Gastrocnemius medialis (tissue), 4 donors: ENCODE measurements around the gene DDX60. TPM values are rescaled to one million over a fixed set of nuclear protein-coding genes. Genes with fewer than 3 reads are reported as not detected.
"Not testable (repeated sequence)": the region's sequence is repeated elsewhere in the genome, so short reads cannot be mapped to it uniquely, and the experiment has no call there.

Experiments used
- ATAC-seq, 2 donors: fragments of 150-250 bp; one replicate each; pipeline ENCODE4 v1.9.1; 2016
- DNase-seq, 2 donors: peaks; one replicate each; pipeline ENCODE4 v3.0.0-alpha.2; 2019
- H3K27ac ChIP-seq, 4 donors: fragments of 200-600 bp; sonication (generic); 1 replicate in 1 of 4; 2 replicates in 3 of 4; pipeline ENCODE4 v1.5.1; 2016 to 2018; ENCODE audit warnings: mild to moderate bottlenecking in 2 of 4, moderate library complexity in 1 of 4
- H3K27me3 ChIP-seq, 3 donors: fragments of 200-600 bp; sonication (generic) in 2 of 3; 1 replicate in 1 of 3; 2 replicates in 2 of 3; pipeline versions ENCODE4 v1.5.1 to v1.6.0; 2016 to 2019; ENCODE audit warnings: mild to moderate bottlenecking in 1 of 3, moderate library complexity in 1 of 3
- H3K36me3 ChIP-seq, 2 donors: fragments of 200-600 bp; sonication (generic) in 1 of 2; one replicate each; pipeline ENCODE4 v1.5.1; 2017 to 2018
- H3K4me1 ChIP-seq, 2 donors: fragments of 200-600 bp; sonication (generic) in 1 of 2; one replicate each; pipeline ENCODE4 v1.5.1; 2016 to 2017; ENCODE audit warnings: mild to moderate bottlenecking in 2 of 2
- H3K4me3 ChIP-seq, 4 donors: fragments of 200-600 bp; sonication (generic) in 3 of 4; 1 replicate in 1 of 4; 2 replicates in 3 of 4; pipeline ENCODE4 v1.5.1; 2016 to 2019; ENCODE audit warnings: mild to moderate bottlenecking in 2 of 4
- H3K9me3 ChIP-seq, 3 donors: fragments of 200-600 bp; sonication (generic) in 2 of 3; 1 replicate in 1 of 3; 2 replicates in 2 of 3; pipeline ENCODE4 v1.5.1; 2016 to 2019
- POLR2A ChIP-seq, 2 donors: fragments of 450-650 bp; IDR thresholded peaks; one replicate each; pipeline ENCODE4 v1.6.1; 2017; ENCODE audit warnings: antibody characterized with exemption in 2 of 2, mild to moderate bottlenecking in 2 of 2, moderate library complexity in 2 of 2
- in situ Hi-C, 4 donors: fragments of 200-750 bp; cut with MboI; loops; one replicate each; pipeline versions ENCODE4 v1.15.0 to v1.8.0; 2017; ENCODE audit warnings: low sequenced_read_pairs in 4 of 4
- intact Hi-C: fragments of 100-400 bp; cut with DNase I; formaldehyde crosslinking; loops from one replicate; pipeline ENCODE4 v1.15.1; 2023; ENCODE audit warnings: low total_unique reads
- total RNA-seq, 4 donors: library from RNA; depleted of rRNA; stranded (reverse); fragments of >200 nt; gene quantifications; one replicate each; pipeline versions ENCODE4 v1.1.0 to v1.2.3, GENCODE V29; 2016
- TF ChIP-seq, protein P1 (sequence below), 5 experiments: fragments of 450-650 bp in 3 of 5; fragments of 200-600 bp in 2 of 5; sonication (generic) in 2 of 5; IDR thresholded peaks in 4 of 5; conservative IDR thresholded peaks in 1 of 5; 1 replicate in 4 of 5; 2 replicates in 1 of 5; pipeline ENCODE4 v1.5.1; 2016 to 2019; ENCODE audit warnings: antibody characterized with exemption in 5 of 5, mild to moderate bottlenecking in 3 of 5, moderate library complexity in 3 of 5

The DDX60 gene
- total RNA-seq, 4 donors from 2014 or later, result 1.6 to 12.1 (median 3.6) TPM

- peaks cover 0 to 7% of the 10 kb centered on the region in 2 donors for H3K36me3 ChIP-seq
Measured at GRCh38 chr4:168241953-168242352, 76.6 kb downstream of the DDX60 start.

DNA sequence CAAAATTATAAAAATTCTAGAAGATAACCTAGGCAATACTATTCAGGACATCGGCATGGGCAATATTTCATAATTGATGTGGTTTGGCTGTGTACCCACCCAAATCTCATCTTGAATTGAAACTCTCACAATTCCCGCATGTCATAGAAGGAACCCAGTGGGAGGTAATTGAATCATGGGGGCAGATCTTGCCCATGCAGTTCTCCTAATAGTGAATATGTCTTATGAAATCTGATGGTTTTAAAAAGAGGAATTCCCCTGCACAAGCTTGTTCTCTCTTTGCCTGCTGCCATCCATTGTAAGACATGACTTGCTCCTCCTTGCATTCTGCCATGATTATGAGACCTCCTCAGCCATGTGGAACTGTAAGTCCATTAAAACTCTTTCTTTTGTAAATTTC, 77.7 kb downstream of the DDX60 start:
- H3K27ac ChIP-seq, result no peak overlapping the region
- in situ Hi-C loops (no loop called here), intact Hi-C loops (no loop called here)
- no peak for TF ChIP-seq POLR2A (IDR thresholded peaks at IDR 0.05)
- TF ChIP-seq, protein P1, sequence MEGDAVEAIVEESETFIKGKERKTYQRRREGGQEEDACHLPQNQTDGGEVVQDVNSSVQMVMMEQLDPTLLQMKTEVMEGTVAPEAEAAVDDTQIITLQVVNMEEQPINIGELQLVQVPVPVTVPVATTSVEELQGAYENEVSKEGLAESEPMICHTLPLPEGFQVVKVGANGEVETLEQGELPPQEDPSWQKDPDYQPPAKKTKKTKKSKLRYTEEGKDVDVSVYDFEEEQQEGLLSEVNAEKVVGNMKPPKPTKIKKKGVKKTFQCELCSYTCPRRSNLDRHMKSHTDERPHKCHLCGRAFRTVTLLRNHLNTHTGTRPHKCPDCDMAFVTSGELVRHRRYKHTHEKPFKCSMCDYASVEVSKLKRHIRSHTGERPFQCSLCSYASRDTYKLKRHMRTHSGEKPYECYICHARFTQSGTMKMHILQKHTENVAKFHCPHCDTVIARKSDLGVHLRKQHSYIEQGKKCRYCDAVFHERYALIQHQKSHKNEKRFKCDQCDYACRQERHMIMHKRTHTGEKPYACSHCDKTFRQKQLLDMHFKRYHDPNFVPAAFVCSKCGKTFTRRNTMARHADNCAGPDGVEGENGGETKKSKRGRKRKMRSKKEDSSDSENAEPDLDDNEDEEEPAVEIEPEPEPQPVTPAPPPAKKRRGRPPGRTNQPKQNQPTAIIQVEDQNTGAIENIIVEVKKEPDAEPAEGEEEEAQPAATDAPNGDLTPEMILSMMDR (IDR thresholded peaks at IDR 0.05 in 4 of 5, conservative IDR thresholded peaks at IDR 0.05 in 1 of 5), result no peak
- H3K4me1 ChIP-seq, result no peaks in the 10 kb centered on the region
- no peak for DNase-seq
- no peak overlapping the region for H3K4me3 ChIP-seq
- no peaks in the 10 kb centered on the region for H3K27me3 ChIP-seq
- no peak for ATAC-seq
- H3K9me3 ChIP-seq, result no peaks in the 10 kb centered on the region
- H3K36me3 ChIP-seq, result peaks cover 2 to 13% of the 10 kb centered on the region in 2 donors

More at GRCh38 chr4:168241953-168242352, 76.6 kb downstream of the DDX60 start:
- Histone ChIP-seq H3K27me3 (no peaks in the 10 kb centered on the region), H3K4me1 (no peaks in the 10 kb centered on the region), H3K4me3 (no peak overlapping the region), H3K9me3 (no peaks in the 10 kb centered on the region), H3K27ac (no peak overlapping the region)
- TF ChIP-seq POLR2A (IDR thresholded peaks at IDR 0.05), result no peak
- TF ChIP-seq, protein P1 (IDR thresholded peaks at IDR 0.05 in 4 of 5, conservative IDR thresholded peaks at IDR 0.05 in 1 of 5), result no peak
- intact Hi-C loops (no loop called here), in situ Hi-C loops (no loop called here)
- DNase-seq (no peak), ATAC-seq (no peak)

DNA sequence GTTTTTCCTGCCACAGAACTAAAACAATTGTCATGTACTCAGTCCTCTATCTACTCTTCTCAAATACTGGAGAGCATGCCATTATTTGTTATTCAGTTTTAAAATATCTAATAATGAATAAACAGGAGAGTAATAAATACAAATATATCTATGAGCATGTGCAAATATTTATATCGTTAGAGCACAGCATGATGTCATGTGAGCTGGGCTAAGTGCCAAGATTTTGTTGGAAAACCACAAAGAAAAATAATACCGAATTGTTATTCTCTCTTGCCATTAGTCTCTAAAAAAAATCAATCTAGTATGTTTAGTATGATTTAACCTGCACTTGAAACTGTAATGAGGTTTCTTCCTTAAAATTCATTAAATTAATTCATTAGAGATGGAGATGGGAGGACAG, 97.3 kb downstream of the DDX60 start:
- Histone ChIP-seq H3K9me3 (no peaks in the 10 kb centered on the region), H3K27me3 (no peaks in the 10 kb centered on the region), H3K4me1 (no peaks in the 10 kb centered on the region), H3K4me3 (no peak overlapping the region), H3K36me3 (peaks cover 0 to 22% of the 10 kb centered on the region in 2 donors), H3K27ac (no peak overlapping the region)
- in situ Hi-C loops, result no loop called here
- TF ChIP-seq, protein P1 (IDR thresholded peaks at IDR 0.05 in 4 of 5, conservative IDR thresholded peaks at IDR 0.05 in 1 of 5), result no peak
- TF ChIP-seq POLR2A (IDR thresholded peaks at IDR 0.05), result no peak
- DNase-seq, result no peak
- no peak for ATAC-seq
- intact Hi-C loops, result no loop called here

DNA sequence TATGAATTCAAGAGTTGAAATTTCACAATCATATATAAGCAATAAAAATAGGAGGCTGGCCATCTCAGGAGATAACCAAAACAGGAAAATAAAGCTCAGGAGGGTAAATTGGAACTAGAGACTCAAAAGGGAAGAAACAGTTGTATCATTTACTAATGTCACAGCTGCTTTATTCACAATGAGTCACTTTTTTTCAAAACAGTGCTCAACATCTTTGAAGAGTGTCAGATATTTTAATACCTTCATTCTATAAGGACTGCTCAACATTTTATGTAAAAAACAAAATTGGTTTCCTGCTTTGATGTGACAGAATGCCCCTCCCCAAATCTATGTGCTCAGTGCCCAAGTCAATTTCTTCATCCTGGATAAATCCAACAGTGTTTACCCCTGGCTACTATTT, 97.7 kb downstream of the DDX60 start:
- Histone ChIP-seq H3K4me1 (no peaks in the 10 kb centered on the region), H3K4me3 (no peak overlapping the region), H3K27me3 (no peaks in the 10 kb centered on the region), H3K9me3 (no peaks in the 10 kb centered on the region), H3K27ac (no peak overlapping the region), H3K36me3 (peaks cover 0 to 18% of the 10 kb centered on the region in 2 donors)
- no peak for TF ChIP-seq POLR2A (IDR thresholded peaks at IDR 0.05)
- TF ChIP-seq, protein P1 (IDR thresholded peaks at IDR 0.05 in 4 of 5, conservative IDR thresholded peaks at IDR 0.05 in 1 of 5), result no peak
- DNase-seq (no peak), ATAC-seq (no peak)
- intact Hi-C loops (no loop called here), in situ Hi-C loops (no loop called here)

DNA sequence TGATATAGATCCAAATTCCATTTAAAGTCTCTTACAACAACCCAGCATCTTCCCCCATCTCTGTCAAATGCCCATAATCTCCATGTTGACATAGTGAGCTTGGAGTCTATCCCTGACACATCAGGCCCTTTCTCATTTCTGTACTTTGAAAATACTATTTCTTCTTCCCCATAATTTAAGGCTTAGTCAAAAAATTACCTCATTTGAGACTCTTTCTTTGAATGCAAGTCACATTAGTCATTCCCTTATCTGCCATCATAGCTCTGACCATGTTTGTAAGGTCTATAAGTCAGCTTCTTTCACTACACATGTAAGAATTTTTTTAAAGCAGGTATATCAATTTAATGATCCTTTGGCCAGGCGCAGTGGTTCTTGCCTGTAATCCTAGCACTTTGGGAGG, 99.9 kb downstream of the DDX60 start:
- in situ Hi-C loops, result no loop called here

DNA sequence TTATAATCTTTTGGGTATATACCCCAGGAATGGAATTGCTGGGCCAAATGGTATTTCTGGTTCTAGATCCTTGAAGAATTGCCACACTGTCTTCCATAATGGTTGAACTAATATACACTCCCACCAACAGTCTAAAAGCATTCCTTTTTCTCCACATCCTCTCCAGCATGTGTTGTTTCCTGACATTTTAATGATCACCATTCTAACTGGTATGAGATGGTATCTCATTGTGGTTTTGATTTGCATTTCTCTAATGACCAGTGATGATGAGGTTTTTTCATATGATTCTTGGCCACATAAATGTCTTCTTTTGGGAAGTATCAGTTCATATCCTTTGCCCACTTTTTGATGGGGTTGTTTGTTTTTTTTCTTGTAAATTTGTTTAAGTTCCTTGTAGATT, 105.0 kb downstream of the DDX60 start:
- in situ Hi-C loops, H3K4me3 ChIP-seq, intact Hi-C loops, ATAC-seq, H3K4me1 ChIP-seq, H3K27ac ChIP-seq, H3K27me3 ChIP-seq, DNase-seq, H3K9me3 ChIP-seq: not testable (repeated sequence)
- H3K36me3 ChIP-seq, result peaks cover 0 to 13% of the 10 kb centered on the region in 2 donors

More for the DNA sequence above, 99.9 kb downstream of the DDX60 start:
- intact Hi-C loops, result no loop called here
- no peak overlapping the region for H3K27ac ChIP-seq
- TF ChIP-seq, protein P1 (IDR thresholded peaks at IDR 0.05 in 4 of 5, conservative IDR thresholded peaks at IDR 0.05 in 1 of 5), result no peak
- TF ChIP-seq POLR2A (IDR thresholded peaks at IDR 0.05), result no peak
- H3K27me3 ChIP-seq, result no peaks in the 10 kb centered on the region
- peaks cover 0 to 17% of the 10 kb centered on the region in 2 donors for H3K36me3 ChIP-seq
- no peak overlapping the region for H3K4me3 ChIP-seq
- H3K4me1 ChIP-seq, result no peaks in the 10 kb centered on the region
- ATAC-seq (no peak), DNase-seq (no peak)
- H3K9me3 ChIP-seq, result no peaks in the 10 kb centered on the region
